Keratinocyte (primary cell): ENCODE measurements around the gene RNPEPL1.

ENCODE experiments used
- EZH2 ChIP-seq: IDR thresholded peaks from one replicate; pipeline ENCODE4 v1.6.1; 2012; ENCODE audit warnings: inconsistent platforms, mild to moderate bottlenecking, low read length, moderate library complexity
- TF ChIP-seq, protein P1 (sequence below), 3 experiments: IDR thresholded peaks in 1 of 3; conservative IDR thresholded peaks in 1 of 3; optimal IDR thresholded peaks in 1 of 3; 2 replicates in 2 of 3; 3 replicates in 1 of 3; pipeline versions ENCODE3 to v1.5.1; 2011; ENCODE audit warnings: low read length in 3 of 3, mild to moderate bottlenecking in 3 of 3, moderate library complexity in 2 of 3, control low read depth in 1 of 3, inconsistent platforms in 1 of 3; ENCODE audit not compliant: insufficient read depth in 2 of 3; ENCODE audit errors: extremely low read depth in 1 of 3

DNA sequence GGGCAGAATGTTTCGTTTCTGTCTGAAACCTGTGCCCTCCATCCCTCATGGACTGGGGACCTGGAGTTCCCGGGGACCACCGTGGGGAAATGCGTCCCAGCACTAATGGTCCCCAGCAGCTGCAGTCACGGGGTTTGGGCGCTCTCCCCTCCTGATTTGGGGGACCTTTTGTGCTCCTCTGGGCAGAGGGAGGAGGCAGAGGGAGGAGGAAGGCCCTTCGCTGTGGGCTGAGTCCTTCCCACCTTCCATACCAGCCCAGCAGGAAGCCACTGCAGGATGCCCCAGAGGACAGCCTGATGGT is 60.2 kb downstream of the RNPEPL1 start:
- no peak for TF ChIP-seq EZH2
- TF ChIP-seq, protein P1, sequence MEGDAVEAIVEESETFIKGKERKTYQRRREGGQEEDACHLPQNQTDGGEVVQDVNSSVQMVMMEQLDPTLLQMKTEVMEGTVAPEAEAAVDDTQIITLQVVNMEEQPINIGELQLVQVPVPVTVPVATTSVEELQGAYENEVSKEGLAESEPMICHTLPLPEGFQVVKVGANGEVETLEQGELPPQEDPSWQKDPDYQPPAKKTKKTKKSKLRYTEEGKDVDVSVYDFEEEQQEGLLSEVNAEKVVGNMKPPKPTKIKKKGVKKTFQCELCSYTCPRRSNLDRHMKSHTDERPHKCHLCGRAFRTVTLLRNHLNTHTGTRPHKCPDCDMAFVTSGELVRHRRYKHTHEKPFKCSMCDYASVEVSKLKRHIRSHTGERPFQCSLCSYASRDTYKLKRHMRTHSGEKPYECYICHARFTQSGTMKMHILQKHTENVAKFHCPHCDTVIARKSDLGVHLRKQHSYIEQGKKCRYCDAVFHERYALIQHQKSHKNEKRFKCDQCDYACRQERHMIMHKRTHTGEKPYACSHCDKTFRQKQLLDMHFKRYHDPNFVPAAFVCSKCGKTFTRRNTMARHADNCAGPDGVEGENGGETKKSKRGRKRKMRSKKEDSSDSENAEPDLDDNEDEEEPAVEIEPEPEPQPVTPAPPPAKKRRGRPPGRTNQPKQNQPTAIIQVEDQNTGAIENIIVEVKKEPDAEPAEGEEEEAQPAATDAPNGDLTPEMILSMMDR (optimal IDR thresholded peaks at IDR 0.05 in 1 of 3, IDR thresholded peaks at IDR 0.05 in 1 of 3, conservative IDR thresholded peaks at IDR 0.05 in 1 of 3; ENCODE audit: extremely low read depth in 1 of 3, insufficient read depth in 2 of 3, low read length in 3 of 3) = no peak
